Upper lobe of left lung (tissue), 6 donors: Measurements from ENCODE around the gene CTLA4. TPM values are rescaled to one million over a fixed set of nuclear protein-coding genes. Genes with fewer than 3 reads are reported as not detected.

Experiments
- ATAC-seq, 2 donors: fragments of 200-7000 bp; cut with Tn5 transposase; one replicate each; pipeline ENCODE4 v1.9.1; 2022; ENCODE audit warnings: mild to moderate bottlenecking in 2 of 2, moderate library complexity in 2 of 2; ENCODE audit not compliant: low FRiP score in 2 of 2
- DNase-seq, 2 donors: peaks; one replicate each; pipeline ENCODE4 v3.0.0-alpha.2; 2019 to 2020
- H3K27ac ChIP-seq, 4 donors: fragments of 200-600 bp; sonication (generic); one replicate each; pipeline ENCODE4 v1.5.1; 2016 to 2019
- H3K27me3 ChIP-seq, 4 donors: fragments of 200-600 bp; sonication (generic); one replicate each; pipeline ENCODE4 v1.5.1; 2017 to 2019
- H3K36me3 ChIP-seq, 4 donors: fragments of 200-600 bp; sonication (generic); one replicate each; pipeline ENCODE4 v1.5.1; 2016 to 2019
- H3K4me1 ChIP-seq, 4 donors: fragments of 200-600 bp; sonication (generic); one replicate each; pipeline ENCODE4 v1.5.1; 2018 to 2019
- H3K4me3 ChIP-seq, 4 donors: fragments of 200-600 bp; sonication (generic); one replicate each; pipeline ENCODE4 v1.5.1; 2017 to 2019; ENCODE audit warnings: mild to moderate bottlenecking in 2 of 4, moderate library complexity in 1 of 4
- H3K9me3 ChIP-seq, 4 donors: fragments of 200-600 bp; sonication (generic); one replicate each; pipeline ENCODE4 v1.5.1; 2018 to 2019
- EP300 ChIP-seq, 4 donors: sonication (generic); formaldehyde crosslinking; IDR thresholded peaks; one replicate each; pipeline ENCODE4 v1.5.1; 2017; ENCODE audit warnings: antibody characterized with exemption in 4 of 4, control low read depth in 2 of 4
- POLR2A ChIP-seq, 4 donors: fragments of 450-650 bp; IDR thresholded peaks; one replicate each; pipeline ENCODE4 v1.5.1; 2016 to 2017; ENCODE audit warnings: antibody characterized with exemption in 4 of 4, mild to moderate bottlenecking in 2 of 4
- POLR2AphosphoS5 ChIP-seq, 2 donors: sonication (generic); formaldehyde crosslinking; IDR thresholded peaks; one replicate each; pipeline ENCODE4 v1.5.1; 2017; ENCODE audit warnings: antibody characterized with exemption in 2 of 2
- WGBS, 2 donors: methylation state at CpG; one replicate each; pipeline ENCODE4 v1.1.5; 2017 to 2018; 5-methylcytosine and 5-hydroxymethylcytosine counted together
- total RNA-seq, 6 donors: library from RNA; depleted of rRNA in 4 of 6; stranded (reverse); fragments of >200 nt in 4 of 6; gene quantifications; one replicate each; pipeline versions ENCODE4 v1.1.0 to v1.2.1, GENCODE V29; 2016 to 2021
- TF ChIP-seq, protein P1 (sequence below), 6 experiments: fragments of 450-650 bp in 4 of 6; fragments of 200-600 bp in 2 of 6; sonication (generic) in 2 of 6; IDR thresholded peaks; one replicate each; pipeline ENCODE4 v1.5.1; 2016 to 2019; ENCODE audit warnings: antibody characterized with exemption in 6 of 6
- donor health status: DM: no; HTN: no; CAD: no; lungs with moderate emphysema.
- donor health status: DM: no; HTN: yes; CAD: no; lungs with severe emphysema.

CTLA4 gene
- total RNA-seq, 6 donors from 2014 or later: 0.33 to 3.1 (median 1.1) TPM

DNA sequence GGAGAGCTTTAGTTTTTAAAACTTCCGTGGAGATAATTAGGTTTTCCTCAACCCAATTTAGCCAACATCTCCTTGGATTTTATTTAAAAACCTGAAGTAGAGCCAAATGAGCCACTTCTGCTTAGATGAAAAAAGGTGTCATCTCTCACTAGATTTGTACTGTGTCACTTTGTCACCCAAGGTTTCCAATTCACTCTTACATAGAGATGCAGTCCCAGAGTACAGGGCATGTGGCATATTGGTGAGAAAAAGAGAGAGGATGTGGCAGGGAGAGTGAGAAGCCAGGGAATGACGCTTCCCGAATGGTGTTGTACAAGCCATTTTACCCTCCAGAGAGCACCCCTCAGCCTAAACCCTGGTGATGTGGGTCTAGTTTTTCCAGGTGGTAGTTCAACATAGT, 44.4 kb upstream of the CTLA4 start:
- Histone ChIP-seq H3K27ac (no peak overlapping the region), H3K4me1 (no peaks in the 10 kb centered on the region), H3K27me3 (no peaks in the 10 kb centered on the region), H3K9me3 (no peaks in the 10 kb centered on the region), H3K4me3 (no peak overlapping the region), H3K36me3 (no peaks in the 10 kb centered on the region)
- no peak for DNase-seq
- TF ChIP-seq, protein P1, sequence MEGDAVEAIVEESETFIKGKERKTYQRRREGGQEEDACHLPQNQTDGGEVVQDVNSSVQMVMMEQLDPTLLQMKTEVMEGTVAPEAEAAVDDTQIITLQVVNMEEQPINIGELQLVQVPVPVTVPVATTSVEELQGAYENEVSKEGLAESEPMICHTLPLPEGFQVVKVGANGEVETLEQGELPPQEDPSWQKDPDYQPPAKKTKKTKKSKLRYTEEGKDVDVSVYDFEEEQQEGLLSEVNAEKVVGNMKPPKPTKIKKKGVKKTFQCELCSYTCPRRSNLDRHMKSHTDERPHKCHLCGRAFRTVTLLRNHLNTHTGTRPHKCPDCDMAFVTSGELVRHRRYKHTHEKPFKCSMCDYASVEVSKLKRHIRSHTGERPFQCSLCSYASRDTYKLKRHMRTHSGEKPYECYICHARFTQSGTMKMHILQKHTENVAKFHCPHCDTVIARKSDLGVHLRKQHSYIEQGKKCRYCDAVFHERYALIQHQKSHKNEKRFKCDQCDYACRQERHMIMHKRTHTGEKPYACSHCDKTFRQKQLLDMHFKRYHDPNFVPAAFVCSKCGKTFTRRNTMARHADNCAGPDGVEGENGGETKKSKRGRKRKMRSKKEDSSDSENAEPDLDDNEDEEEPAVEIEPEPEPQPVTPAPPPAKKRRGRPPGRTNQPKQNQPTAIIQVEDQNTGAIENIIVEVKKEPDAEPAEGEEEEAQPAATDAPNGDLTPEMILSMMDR (IDR thresholded peaks at IDR 0.05): no peak
- TF ChIP-seq POLR2A (IDR thresholded peaks at IDR 0.05) (no peak), EP300 (IDR thresholded peaks at IDR 0.05) (no peak), POLR2AphosphoS5 (IDR thresholded peaks at IDR 0.05) (no peak)
- ATAC-seq: no peak
- WGBS, 2 donors: 96 to 97% methylated on average over 3 of the region's 3 CpGs

DNA sequence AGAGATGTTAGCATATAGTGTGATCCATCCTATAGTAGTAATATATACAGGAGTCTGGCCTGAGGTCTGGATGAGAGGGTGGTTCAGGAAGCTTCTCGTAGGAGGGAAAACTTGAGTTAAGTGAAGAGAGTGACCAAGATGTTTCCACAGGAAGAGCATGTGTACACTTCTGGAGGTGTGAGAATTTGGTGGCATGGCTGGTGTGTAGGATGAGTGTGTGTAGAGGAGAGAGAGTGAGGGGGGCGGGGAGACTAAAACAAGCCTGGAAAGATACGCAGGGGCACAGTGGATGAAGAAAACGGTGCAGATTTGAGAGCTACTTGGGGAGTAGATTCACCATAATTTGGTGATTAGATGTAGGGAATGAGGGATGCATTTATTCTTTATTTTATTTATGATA, 43.5 kb upstream of the CTLA4 start:
- 74 to 86% methylated on average over 4 of the region's 4 CpGs for WGBS, 2 donors
- H3K9me3 ChIP-seq: no peaks in the 10 kb centered on the region
- ATAC-seq: no peak
- H3K27me3 ChIP-seq: no peaks in the 10 kb centered on the region
- no peak for TF ChIP-seq POLR2AphosphoS5 (IDR thresholded peaks at IDR 0.05)
- TF ChIP-seq EP300 (IDR thresholded peaks at IDR 0.05): no peak
- TF ChIP-seq, protein P1 (IDR thresholded peaks at IDR 0.05): no peak
- no peak for TF ChIP-seq POLR2A (IDR thresholded peaks at IDR 0.05)
- H3K4me3 ChIP-seq: no peak overlapping the region
- no peak overlapping the region for H3K27ac ChIP-seq
- no peak for DNase-seq
- no peaks in the 10 kb centered on the region for H3K36me3 ChIP-seq
- H3K4me1 ChIP-seq: no peaks in the 10 kb centered on the region

DNA sequence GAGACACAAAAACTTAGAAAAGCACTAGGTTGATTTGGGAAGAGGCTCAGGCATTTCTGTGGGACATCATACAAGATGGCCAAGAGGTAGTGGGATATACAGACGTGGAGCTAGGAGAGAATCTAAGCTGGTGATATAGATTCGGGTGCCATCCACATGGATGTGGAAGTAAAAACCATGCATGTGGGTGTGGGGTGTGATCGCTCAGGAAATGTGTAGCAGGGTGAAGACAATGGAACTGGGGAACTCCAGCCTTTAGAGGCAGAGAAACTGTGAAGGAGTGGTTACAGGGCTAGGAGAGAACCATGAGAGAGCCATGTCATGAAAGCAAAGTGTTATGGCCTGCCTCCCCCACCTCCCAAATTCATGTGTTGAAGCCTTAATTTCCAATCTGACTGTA, 43.0 kb upstream of the CTLA4 start:
- H3K36me3 ChIP-seq: no peaks in the 10 kb centered on the region
- H3K4me3 ChIP-seq: no peak overlapping the region
- no peaks in the 10 kb centered on the region for H3K9me3 ChIP-seq
- H3K4me1 ChIP-seq: no peaks in the 10 kb centered on the region
- no peak overlapping the region for H3K27ac ChIP-seq
- DNase-seq: no peak
- 70 to 83% methylated on average over 3 of the region's 3 CpGs for WGBS, 2 donors
- no peaks in the 10 kb centered on the region for H3K27me3 ChIP-seq
- TF ChIP-seq POLR2AphosphoS5 (IDR thresholded peaks at IDR 0.05): no peak
- TF ChIP-seq EP300 (IDR thresholded peaks at IDR 0.05): no peak
- no peak for TF ChIP-seq POLR2A (IDR thresholded peaks at IDR 0.05)
- TF ChIP-seq, protein P1 (IDR thresholded peaks at IDR 0.05): no peak
- no peak for ATAC-seq

DNA sequence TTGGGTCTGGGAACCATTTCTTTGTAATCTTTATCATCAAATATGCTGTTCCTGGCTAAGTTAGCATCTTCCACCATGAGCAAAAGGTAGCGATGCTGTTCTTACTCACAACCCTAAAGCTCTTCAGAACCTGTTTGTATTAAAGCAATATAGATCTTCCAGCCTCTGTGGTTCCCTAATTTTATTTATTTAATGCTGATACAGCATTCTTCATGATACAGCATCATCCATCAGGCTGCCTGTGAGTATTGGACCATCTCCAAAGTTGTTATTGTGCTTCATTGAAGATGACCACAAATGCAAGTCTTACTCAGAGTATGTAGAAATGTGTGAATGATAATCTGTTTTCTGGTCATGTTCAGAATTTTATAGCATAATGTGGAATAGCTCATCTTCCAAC, 40.9 kb upstream of the CTLA4 start:
- TF ChIP-seq EP300 (IDR thresholded peaks at IDR 0.05) (no peak), POLR2A (IDR thresholded peaks at IDR 0.05) (no peak), POLR2AphosphoS5 (IDR thresholded peaks at IDR 0.05) (no peak)
- TF ChIP-seq, protein P1 (IDR thresholded peaks at IDR 0.05): no peak
- DNase-seq (no peak), ATAC-seq (no peak)
- H3K9me3 ChIP-seq: no peaks in the 10 kb centered on the region
- no peaks in the 10 kb centered on the region for H3K27me3 ChIP-seq
- H3K36me3 ChIP-seq: no peaks in the 10 kb centered on the region
- 97 to 100% methylated on average over 1 of the region's 1 CpG for WGBS, 2 donors
- no peaks in the 10 kb centered on the region for H3K4me1 ChIP-seq
- no peak overlapping the region for H3K27ac ChIP-seq
- H3K4me3 ChIP-seq: no peak overlapping the region

DNA sequence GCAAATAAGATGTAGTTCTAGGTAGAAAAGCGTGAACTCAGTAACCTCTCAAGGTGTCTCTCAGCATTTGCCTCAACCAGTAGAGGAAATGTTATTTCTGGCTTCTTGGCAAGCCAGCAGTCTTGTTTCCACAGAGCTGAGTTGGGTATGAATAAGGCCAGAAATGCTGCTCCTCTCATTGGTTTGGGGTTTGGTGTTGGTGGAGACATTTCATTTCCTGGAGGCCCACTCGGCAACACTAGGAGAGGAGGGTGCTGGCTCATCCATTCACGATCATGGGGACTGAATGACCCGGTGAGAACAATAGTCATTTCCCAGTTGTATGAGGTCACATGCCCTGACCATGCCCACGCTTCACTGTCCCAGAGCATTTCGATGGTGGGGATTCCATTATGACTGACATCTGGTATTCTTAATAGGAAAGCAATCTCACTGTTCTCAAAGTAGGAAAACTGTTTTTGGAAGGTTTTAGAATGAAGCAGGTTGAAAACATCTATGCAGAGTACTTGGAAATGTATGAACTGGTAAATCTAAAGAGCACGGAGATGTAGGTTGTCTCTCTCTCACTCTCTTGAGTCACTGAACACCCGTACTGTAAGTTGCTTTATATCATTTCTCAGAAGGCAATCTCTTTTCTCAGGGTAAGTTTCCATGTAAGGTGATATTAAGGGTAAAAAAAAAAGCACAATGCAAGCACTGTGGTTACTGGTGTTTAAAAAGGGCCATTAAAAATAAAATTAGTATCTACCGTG, 37.1 kb upstream of the CTLA4 start:
- TF ChIP-seq EP300 (IDR thresholded peaks at IDR 0.05): no peak
- Histone ChIP-seq H3K4me1 (no peaks in the 10 kb centered on the region), H3K4me3 (no peak overlapping the region), H3K9me3 (no peaks in the 10 kb centered on the region), H3K27me3 (no peaks in the 10 kb centered on the region), H3K36me3 (no peaks in the 10 kb centered on the region), H3K27ac (no peak overlapping the region)
- DNase-seq (no peak), ATAC-seq (no peak)
- 76 to 84% methylated on average over 9 of the region's 9 CpGs for WGBS, 2 donors
